H4 (cell line): ENCODE data around the gene MCUB. TPM values are rescaled to one million over a fixed set of nuclear protein-coding genes. Genes with fewer than 3 reads are reported as not detected.
"Not testable (repeated sequence)": the region's sequence is repeated elsewhere in the genome, so short reads cannot be mapped to it uniquely, and the experiment has no call there.

Source experiments
- DNase-seq: peaks from one replicate; pipeline ENCODE4 v3.0.0-alpha.2; 2015; ENCODE audit warnings: low spot score
- total RNA-seq: library from RNA; depleted of rRNA; stranded (reverse); fragments of >200 nt; shearing (Covaris generic); gene quantifications from 2 replicates; pipeline ENCODE4 v1.2.3, GENCODE V29; 2014; rRNA removed

The MCUB gene, protein sequence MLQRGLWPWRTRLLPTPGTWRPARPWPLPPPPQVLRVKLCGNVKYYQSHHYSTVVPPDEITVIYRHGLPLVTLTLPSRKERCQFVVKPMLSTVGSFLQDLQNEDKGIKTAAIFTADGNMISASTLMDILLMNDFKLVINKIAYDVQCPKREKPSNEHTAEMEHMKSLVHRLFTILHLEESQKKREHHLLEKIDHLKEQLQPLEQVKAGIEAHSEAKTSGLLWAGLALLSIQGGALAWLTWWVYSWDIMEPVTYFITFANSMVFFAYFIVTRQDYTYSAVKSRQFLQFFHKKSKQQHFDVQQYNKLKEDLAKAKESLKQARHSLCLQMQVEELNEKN
- 11.1 and 51.0 TPM in 2 replicates for total RNA-seq

DNA sequence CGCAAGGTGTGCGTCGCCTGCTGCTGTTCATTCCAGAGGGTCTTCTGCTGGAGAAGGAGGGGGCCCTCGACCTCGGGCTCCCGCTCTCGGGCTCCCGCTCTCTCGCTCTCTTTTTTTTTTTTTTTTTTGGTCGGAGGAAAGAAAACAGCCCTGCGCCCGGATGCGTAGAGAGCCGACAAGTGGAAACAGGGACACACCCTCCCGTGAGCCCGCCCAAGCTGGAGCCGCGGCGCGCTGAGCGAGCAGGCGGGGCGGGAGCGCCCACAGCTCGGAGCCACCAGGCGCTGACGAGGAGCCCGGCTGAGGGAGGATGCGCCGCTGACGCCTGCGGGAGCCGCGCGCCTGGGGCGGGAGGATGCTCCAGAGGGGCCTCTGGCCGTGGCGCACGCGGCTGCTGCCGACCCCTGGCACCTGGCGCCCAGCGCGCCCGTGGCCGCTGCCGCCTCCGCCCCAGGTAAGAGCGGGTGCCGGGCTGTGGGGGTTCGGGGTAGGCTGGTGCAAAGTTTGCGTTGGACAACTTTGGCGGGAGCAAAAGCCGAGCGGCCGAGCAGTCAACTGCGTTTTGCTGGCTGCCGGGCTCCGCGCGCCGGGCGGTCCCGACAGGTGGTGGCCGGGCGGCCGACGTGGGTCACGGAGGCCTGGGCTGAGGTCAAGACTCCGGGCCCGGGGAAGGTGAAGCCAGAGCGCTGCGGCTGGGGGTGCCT lies at the start of gene MCUB:
MCUB (plus strand) TSS at position 264 of the 704 bp plus-strand sequence; CDS start at position 356, 92 bp downstream.
- peak; percentile 75 for DNase-seq

DNA sequence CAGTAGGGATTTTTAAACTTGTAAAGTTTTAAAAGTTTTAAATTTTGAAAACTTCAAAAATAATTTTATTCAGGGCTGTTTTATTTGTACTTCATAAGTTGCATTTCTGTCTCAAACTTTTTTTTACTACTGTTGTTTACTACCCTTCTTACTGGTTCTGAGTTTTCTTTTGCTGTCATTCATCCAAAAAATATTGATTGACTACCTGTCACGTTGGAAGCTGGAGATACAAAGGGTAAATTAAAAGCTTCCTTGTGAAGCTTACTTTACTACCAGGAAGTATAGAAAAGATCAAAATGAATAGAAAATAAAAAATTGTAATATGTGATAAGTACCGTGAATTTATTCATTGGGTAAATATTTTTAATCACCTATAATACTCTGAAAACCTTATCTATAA lies 49.4 kb upstream of the MCUB start:
- DNase-seq = no peak

DNA sequence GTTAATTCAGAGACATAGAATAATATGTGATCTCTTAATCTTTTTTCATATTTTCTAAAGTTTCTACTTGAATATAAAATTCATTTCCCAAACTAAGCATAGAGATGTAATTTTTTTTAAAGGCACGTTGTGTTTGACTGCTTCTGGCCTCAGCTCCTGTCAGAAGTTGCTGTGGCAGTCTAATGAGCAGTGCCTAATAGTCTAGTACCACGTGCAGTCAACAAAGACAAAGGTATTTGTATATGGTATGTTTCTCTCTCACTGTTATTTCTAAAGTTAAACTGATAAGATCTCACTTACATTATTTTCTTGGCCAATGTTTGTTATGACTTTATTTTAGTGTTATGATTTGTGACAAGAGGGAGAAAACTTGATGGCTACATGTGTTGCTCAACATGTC lies 48.6 kb upstream of the MCUB start:
- no peak for DNase-seq

DNA sequence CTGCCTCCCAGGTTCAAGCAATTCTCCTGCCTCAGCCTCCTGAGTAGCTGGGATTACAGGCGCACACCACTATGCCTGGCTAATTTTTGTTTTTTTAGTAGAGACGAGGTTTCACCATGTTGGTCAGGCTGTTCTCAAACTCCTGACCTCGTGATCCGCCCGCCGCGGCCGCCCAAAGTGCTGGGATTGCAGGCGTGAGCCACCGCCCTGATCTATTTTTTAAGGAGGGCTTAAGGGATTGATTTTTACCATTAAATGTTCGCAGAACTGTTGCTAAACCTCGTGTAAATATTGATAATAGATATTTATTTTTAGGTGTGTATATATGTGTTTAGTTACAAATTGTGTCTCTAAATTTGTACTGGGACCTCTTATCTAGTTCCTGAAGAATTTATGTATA lies 46.7 kb upstream of the MCUB start:
- DNase-seq = not testable (repeated sequence)

DNA sequence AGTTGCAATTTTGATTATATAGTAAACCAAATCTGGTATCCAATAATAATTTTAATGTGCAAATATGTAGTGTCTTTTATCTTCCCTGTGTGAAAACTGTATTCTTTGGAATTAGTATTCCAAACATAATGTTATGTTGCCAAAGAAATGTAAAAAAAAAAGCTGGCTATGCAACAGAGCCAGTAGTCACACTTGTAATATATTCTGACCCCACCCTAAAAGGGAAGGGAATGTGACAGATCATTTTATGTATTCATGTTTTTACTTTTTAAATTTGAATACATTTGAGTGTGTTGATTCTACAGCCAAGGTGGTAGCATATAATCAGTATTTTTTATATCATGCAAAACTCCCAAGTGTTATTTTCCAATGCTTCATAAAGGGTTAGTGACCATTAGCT lies 27.9 kb upstream of the MCUB start:
- DNase-seq = no peak

DNA sequence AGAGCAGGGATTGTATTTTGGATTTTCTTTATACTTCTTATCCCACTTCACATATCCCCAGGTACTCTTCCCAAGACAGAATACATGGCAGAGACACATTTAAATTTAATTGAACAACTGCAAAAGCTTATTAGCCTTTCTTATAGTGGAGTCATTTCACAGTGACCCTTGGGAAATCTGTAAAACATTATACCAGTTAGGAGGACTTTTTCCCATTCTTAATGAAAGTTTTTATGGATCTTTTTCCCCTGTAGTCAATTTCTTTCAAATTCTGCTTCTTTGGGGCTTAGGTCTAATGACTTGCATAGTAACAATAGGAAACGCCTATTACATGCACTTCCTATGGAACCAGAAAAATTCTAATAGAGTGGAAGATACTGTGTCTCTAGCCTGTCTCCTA lies 14.6 kb upstream of the MCUB start:
- no peak for DNase-seq

DNA sequence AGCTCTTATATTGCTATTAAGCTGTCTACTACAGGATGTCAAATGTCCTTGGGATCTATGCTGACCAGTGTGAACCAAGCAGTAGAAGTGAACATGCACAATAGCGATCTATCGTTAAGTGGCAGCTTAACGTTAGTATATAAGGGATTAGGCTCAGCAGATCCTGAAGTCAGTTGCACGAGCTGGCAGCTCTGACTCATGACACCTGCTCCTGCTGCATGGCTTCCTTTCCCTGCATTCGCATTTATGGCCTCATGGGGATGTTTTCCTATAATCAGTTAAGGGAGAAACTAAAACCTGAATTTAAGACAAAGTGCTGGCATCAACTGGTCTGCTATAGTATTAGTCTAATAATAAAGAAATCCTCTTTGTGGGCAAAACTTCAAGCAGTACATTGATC lies 12.7 kb upstream of the MCUB start:
- no peak for DNase-seq

DNA sequence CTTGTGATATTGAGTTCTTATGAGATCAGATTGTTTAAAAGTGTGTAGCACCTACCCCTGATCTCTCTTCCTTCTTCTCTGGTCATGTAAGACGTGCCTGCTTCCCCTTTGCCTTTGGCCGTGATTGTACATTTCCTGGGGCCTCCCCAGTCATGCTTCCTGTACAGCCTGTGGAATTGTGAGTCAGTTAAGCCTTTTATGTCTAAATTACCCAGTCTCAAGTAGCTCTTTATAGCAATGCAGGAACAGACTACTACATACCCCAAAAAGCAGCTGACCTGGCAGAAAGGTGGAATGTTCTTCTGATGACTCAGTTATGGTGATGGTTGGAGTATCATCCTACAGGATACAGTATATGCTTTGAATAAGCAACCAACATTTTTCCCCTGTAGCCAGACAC lies 11.4 kb upstream of the MCUB start:
- DNase-seq = peak; percentile 32

DNA sequence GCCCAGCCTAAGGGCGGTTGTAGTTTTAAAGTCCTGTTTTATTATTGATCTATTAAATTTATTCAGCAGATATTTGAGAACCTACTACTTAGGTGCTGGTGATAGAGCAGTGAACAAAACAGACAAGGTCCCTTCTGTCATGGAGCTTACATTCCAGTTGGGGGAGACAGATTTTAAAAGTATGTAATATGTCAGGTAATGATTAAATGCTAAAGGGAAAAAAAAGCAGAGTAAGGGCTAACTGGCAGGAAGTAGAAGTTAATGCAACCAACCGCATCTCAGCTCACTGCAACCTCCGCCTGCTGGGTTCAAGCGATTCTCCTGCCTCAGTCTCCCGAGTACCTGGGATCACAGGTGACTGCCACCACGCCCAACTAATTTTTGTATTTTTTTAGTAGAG lies 7.8 kb upstream of the MCUB start:
- DNase-seq = no peak

DNA sequence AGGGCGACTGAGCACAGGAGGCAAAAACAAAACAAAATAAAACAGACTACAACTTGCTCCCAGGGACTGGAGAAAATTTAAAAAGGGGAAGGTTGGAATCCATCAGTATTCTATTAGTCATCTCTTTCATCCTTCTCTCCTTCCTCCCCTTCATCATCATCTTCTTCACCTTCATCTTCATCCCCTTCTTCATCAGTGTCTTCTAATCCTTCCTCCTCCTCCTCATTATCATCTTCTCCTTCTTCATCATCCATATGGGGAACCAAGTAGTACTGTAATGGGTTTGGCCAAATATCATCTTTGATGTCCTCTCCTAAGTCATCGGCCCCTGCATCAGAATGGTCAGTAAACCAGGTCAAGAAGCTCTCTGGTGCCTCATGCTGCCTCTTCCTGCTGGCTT lies 6.9 kb upstream of the MCUB start:
- DNase-seq = no peak

DNA sequence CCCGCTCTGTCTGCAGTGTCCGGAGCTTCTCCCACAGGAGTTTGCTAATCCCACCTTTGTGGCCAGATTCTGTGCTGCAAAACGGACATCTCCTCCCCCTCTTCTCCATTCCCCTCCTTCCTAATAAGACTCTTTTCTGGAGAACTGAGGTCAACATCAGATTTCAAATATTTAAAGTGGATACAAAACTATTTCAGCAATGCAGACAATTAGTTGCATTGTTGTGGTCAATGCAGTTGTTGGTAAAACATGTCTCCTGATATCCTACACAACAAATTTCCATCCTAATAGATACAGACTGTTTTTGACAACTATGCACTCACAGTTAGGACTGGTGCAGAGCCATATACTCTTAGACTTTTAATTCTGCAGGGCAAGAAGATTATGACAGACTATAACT lies 5.1 kb upstream of the MCUB start:
- DNase-seq = no peak

DNA sequence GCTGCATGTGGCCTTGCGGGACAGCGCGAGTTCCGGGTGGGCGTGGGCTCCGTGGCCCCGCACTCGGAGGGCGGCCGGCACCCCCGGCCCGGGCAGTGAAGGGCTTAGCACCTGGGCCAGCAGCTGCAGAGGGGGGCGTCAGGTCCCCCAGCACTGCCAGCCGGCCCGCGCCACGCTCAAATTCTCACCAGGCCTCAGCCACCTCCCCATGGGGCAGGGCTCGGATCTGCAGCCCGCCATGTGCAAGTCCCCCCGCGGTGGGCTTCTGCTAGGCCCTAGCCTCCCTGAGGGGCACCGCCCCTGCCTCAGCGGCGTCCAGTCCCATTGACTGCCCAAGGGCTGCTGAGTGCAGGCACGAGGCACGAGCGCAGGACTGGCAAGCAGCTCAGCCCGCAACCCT lies 2.6 kb upstream of the MCUB start:
- no peak for DNase-seq

DNA sequence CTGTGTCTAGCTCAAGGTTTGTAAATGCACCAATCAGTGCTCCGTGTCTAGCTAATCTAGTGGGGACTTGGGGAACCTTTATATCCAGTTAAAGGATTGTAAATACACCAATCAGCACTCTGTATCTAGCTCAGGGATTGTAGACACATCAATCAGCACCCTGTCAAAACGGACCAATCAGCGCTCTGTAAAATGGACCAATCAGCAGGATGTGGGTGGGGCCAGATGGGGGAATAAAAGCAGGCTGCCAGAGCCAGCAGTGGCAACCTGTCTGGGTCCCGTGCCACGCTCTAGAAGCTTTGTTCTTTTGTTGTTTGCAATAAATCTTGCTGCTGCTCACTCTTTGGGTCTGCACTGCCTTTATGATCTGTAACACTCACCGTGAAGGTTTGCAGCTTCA lies 2.0 kb upstream of the MCUB start:
- not testable (repeated sequence) for DNase-seq

DNA sequence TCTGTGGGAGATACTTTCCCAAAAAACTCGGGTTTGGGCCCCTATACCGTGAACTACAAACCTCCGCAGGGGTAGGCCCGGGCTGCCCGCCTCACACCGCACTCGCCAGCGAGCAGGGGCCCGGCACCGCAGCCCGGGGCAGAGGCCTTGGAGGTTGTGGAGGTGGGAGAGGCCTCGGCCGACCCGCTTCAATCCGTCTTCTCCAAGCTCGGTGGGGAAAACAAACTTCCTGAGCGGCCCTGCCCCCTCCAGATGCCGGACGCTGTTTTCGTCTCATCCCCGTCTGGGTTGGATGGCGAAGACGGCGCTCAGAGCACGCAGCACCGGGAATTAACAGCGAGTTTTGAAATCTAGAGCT lies 442 bp upstream of the MCUB start:
- DNase-seq = no peak

DNA sequence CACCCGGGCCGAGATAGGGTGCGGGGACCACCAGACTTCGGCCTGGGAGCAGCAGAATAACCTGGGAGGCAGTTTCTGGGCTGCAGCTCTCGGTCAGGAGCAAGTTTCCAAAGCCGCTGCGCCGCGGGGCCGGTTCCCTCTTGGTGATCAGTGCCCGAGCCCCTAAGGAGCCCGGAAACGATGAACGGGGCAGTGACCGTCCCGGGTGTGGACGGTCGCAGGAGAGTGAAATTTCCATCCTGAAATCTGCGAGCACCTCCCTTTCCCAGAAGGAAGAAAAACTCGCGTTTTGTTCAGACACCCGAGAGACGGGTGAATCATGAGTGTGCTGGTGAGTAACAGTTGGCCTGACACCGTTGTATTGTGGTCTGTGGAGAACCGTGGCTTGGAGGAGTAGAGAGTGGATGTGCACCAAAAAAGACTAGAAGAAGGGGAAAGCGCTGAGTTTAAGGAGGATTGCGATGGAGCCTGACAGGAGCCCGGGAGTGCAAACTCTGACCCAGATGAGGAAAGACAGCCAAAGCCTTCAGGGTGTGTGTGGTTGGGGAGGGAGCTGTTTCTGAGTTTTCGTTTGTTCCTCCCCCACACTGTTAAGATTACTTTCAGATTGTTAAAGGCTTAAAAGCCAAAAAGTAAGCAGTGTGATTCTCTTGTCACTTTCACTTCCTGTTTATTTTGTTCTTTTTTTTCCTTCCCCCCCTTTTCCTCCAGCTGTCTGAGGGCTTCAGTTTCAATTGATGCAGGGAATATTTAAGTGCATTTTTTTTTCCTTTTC lies 828 bp downstream of the MCUB start:
- peak; percentile 50 for DNase-seq

DNA sequence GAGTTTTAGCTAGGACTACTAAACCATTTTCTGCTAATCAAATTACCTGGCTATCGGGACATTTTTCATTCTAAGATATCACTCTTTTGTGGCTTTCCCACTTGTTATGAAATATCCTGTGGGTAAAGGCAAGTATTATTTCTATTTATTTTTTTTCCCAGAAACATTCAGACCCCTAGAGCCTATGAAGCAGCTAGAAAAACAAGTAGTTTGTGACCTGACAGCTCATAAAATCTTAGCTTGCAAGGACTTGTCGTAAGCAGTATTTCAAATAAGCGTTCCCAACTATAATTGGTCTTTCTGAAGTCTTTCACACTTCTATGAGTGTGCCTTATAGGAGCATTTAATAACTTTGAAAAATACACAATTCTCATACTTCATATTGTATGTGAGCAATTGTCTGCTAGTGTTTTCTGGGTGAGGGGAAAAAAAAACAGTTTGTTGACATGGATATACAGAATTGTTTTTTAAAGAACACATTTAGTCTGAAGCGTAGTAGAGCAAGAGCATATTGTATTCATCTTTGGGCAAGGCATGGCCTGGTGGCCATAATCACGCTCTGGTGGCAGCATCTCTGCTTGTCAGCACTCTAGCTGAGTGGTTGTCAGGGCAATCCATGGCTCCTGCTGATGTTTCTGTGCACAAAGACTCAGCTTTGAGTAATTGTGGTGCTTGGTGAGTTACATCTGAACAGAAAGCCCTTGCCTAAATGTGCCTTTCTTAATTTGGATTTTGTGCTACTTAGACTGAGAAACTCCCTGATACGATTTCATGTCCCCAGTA lies 2.6 kb downstream of the MCUB start:
- no peak for DNase-seq

DNA sequence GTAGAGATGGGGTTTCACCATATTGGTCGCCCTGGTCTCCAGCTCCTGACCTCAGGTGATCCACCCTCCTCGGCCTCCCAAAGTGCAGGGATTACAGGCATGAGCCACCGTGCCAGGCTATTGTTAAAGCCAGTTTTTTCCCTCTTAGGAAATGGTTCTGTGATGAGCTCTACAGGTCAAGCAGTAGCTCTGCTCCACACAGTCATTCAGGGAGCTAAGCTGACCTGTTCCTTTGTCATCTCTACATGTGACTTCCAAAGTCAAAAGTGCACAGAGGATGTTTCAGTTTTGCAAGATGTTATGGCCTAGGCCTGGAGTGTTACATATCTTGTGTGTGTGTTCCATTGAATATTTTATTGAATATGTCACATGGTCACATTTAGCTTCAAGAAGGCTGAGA lies 11.4 kb downstream of the MCUB start:
- no peak for DNase-seq

DNA sequence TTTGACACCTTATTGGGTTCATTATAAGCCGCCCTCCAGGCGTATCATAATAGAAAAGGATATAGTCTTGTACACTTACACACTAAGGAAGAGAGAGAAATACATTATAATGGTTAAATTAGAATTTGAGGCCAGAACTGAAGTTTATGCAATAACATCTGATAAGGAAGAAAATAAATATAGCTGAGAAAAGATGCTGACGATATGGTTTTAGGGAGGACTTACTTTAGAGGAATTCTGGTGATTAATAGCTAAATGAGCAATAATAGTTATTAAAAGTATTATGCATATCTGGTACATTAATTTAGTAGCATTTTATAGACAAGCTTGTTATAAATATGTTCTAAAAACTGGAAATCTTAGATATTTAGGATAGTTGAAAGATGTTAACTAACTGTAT lies 12.1 kb downstream of the MCUB start:
- DNase-seq = no peak

DNA sequence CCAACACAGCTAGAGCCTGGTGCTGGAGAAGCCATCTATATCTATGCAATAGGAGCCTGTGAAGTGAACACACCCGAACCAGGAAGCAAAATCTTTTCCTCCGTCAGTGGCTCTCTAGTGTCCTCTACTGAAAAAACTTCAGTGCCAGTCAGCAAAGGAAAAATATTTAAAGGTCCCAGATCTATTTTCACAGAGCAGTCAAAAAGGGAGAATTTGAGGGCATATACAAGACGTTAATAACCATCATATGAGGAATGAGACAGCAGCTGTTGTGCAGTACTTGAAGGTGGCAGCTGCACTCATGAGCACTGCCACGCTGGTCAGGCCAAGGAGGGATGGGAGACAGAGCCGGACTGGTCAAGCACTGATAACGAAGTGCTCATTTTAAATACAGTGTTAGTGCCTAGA lies 14.4 kb downstream of the MCUB start:
- DNase-seq = no peak

DNA sequence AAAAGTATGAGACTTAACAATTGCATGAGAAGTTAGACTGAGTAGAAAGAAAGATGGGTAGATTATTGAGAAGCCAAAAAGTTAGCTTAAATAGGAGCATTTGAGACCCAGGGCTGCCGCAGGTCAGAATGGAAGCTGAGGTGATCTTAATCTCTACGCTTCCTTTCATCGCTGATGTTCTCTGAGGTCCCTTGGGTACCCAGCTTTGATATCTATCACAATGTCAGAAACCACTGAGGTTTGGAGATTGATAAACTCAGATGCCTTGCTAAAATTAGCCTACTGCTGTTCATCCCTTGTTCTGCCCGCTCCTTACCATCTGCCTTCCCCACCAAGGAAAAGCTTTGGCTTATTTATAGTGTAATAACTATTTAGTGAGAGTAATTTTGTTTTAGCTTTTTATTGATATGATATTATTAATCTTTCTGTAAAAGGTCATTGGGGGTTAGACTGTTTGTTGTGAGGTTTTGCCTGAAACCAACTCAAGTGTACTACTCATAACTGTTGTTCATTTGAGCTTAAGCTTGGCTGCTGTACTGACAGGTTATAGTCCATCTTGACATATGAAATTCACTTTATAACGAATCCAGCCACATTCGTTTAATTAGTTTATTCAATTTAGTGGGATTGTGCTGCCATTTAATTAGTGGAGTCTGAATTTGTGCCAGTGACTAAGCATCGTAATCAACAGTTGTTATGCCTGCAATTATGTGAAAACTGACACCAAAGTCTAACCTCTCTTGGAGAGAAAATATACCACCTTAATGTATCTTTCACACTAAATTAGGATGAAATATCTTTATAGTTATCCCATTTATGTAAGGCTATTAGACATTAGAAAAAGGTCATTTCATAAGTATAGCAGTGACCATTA lies 15.1 kb downstream of the MCUB start:
- DNase-seq = no peak

DNA sequence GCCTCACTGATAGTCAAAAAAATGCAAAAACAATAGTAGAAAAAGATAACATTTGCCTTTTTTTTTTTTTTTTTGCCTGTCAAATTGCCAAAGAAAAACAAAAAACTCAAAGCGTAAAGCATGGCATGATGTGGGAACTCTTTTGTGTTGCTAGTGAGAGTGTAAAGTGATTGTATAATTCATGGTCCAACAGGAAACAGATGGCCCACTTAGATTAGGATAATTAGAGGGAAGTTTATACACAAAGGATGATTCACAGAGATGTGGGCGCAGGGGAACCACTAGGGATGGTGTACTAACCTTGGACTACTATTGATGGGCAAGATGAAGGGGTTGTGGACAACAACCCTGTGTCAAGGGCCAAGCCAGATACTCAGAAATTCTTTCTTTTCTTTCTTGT lies 16.4 kb downstream of the MCUB start:
- DNase-seq = peak; percentile 58
